ENCODE data around the gene METRN.
"Not testable (repeated sequence)": the region's sequence is repeated elsewhere in the genome, so short reads cannot be mapped to it uniquely, and the experiment has no call there.

The METRN gene

GRCh38 chr16:691242-691641 is 23.7 kb upstream of the METRN start:
- DNase-seq (ENCODE audit: low spot score): not testable (repeated sequence)

- no peak for DNase-seq (ENCODE audit: low spot score)
Observed at GRCh38 chr16:692356-693108, 22.4 kb upstream of the METRN start.

- no peak for DNase-seq (ENCODE audit: low spot score)
Observed at GRCh38 chr16:693364-693763, 21.6 kb upstream of the METRN start.

- DNase-seq (ENCODE audit: low spot score): no peak
Observed at GRCh38 chr16:693766-694165, 21.2 kb upstream of the METRN start.

- no peak for DNase-seq (ENCODE audit: low spot score)
Observed at GRCh38 chr16:694187-694862, 20.6 kb upstream of the METRN start.

GRCh38 chr16:694863-695354 is 20.0 kb upstream of the METRN start:
- no peak for DNase-seq (ENCODE audit: low spot score)

GRCh38 chr16:695355-696089 is 19.4 kb upstream of the METRN start:
- DNase-seq (ENCODE audit: low spot score): no peak

GRCh38 chr16:698911-699671 is 15.8 kb upstream of the METRN start:
- DNase-seq (ENCODE audit: low spot score): no peak

- DNase-seq (ENCODE audit: low spot score): no peak
Observed at GRCh38 chr16:700684-701584, 14.0 kb upstream of the METRN start.

GRCh38 chr16:702341-702740 is 12.6 kb upstream of the METRN start:
- no peak for DNase-seq (ENCODE audit: low spot score)

GRCh38 chr16:703406-703805 is 11.5 kb upstream of the METRN start:
- DNase-seq (ENCODE audit: low spot score): no peak

- no peak for DNase-seq (ENCODE audit: low spot score)
Observed at GRCh38 chr16:704047-704446, 10.9 kb upstream of the METRN start.

GRCh38 chr16:704552-705380 is 10.2 kb upstream of the METRN start:
- DNase-seq (ENCODE audit: low spot score): no peak

- no peak for DNase-seq (ENCODE audit: low spot score)
Observed at GRCh38 chr16:705431-706188, 9.3 kb upstream of the METRN start, which contains the start of gene FBXL16. FBXL16 (minus strand) TSS chr16:705801; CDS start chr16:697405, 8,396 bp downstream.

- no peak for DNase-seq (ENCODE audit: low spot score)
Observed at GRCh38 chr16:706189-707061, 8.5 kb upstream of the METRN start.

GRCh38 chr16:707062-707538 is 7.8 kb upstream of the METRN start:
- DNase-seq (ENCODE audit: low spot score): no peak

GRCh38 chr16:708019-708418 is 6.9 kb upstream of the METRN start:
- DNase-seq (ENCODE audit: low spot score): no peak

- DNase-seq (ENCODE audit: low spot score): no peak
Observed at GRCh38 chr16:708959-709358, 6.0 kb upstream of the METRN start.
